ENCODE measurements around the gene TMEM238L. TPM values are rescaled to one million over a fixed set of nuclear protein-coding genes. Genes with fewer than 3 reads are reported as not detected.

The TMEM238L gene
- total and polyA plus RNA-seq, 2 of the 13 experiments (the other 11 are each of a cell fraction or from before 2014, with no cell fraction given): not detected

- ChIA-PET CTCF (ENCODE audit: low intra/inter-chr PET ratio, low total read pairs) (no interaction called here), POLR2A (no interaction called here)
- no peak for TF ChIP-seq MYPOP (CRISPR knock-in tag; IDR thresholded peaks at IDR 0.05)
- no peak for TF ChIP-seq TFDP2 (CRISPR knock-in tag; IDR thresholded peaks at IDR 0.05)
- no peak for TF ChIP-seq ZBTB44 (CRISPR knock-in tag; IDR thresholded peaks at IDR 0.05)
- TF ChIP-seq PBX2 (CRISPR knock-in tag; IDR thresholded peaks at IDR 0.05): no peak
- no peak for TF ChIP-seq ZFP36 (IDR thresholded peaks at IDR 0.05; ENCODE audit: borderline replicate concordance, low read depth, low read length, partially characterized antibody)
- TF ChIP-seq ZNF264 (CRISPR knock-in tag; IDR thresholded peaks at IDR 0.05): no peak
- TF ChIP-seq ZNF280D (CRISPR knock-in tag; IDR thresholded peaks at IDR 0.05): no peak
- no peak for TF ChIP-seq ZNF33B (CRISPR knock-in tag; IDR thresholded peaks at IDR 0.05)
- TF ChIP-seq NPAS2 (CRISPR knock-in tag; IDR thresholded peaks at IDR 0.05; ENCODE audit: borderline replicate concordance): no peak
- no peak for TF ChIP-seq ZNF235 (CRISPR knock-in tag; IDR thresholded peaks at IDR 0.05; ENCODE audit: borderline replicate concordance)
- TF ChIP-seq MZF1 (CRISPR knock-in tag; IDR thresholded peaks at IDR 0.05; ENCODE audit: borderline replicate concordance): no peak
- Histone ChIP-seq H3K36me3 (replicated peaks in 1 of 2; ENCODE audit: control insufficient read depth in 1 of 2, insufficient read depth in 2 of 2, low read length in 2 of 2) (no peaks in the 10 kb centered on the region), H3K79me2 (ENCODE audit: insufficient read depth, low read length) (no peaks in the 10 kb centered on the region), H3K9ac (ENCODE audit: insufficient read depth, low read depth, low read length) (no peak overlapping the region), H3K4me1 (ENCODE audit: insufficient read depth, low read length) (no peaks in the 10 kb centered on the region), H3K9me3 (ENCODE audit: low read length) (no peaks in the 10 kb centered on the region), H2AFZ (ENCODE audit: low read length) (no peak overlapping the region), H4K20me1 (ENCODE audit: insufficient read depth, low read length) (no peaks in the 10 kb centered on the region), H3K27ac (ENCODE audit: extremely low read length, insufficient read depth, low read length) (no peak overlapping the region), H3K4me2 (ENCODE audit: low read depth, low read length) (no peak overlapping the region), H3K27me3 (ENCODE audit: control insufficient read depth in 1 of 2, insufficient read depth in 2 of 2, low read length in 2 of 2) (no peaks in the 10 kb centered on the region; a peak in 1 of 5 replicates), H3K4me3 (replicated peaks in 1 of 3; ENCODE audit: insufficient read depth in 1 of 3, low read depth in 2 of 3, low read length in 3 of 3) (no peak overlapping the region)
- in situ Hi-C loops (cut with HindIII; ENCODE audit: extremely low pct_ligation_motif_present, low pct_unique_long_range_greater_than_20kb): no loop called here
- BruUV-seq (replicated peaks): no TSS peak
- no peak for ATAC-seq
- FAIRE-seq: no peak
- WGBS (ENCODE audit: low lambda C conversion rate): 52% methylated on average over 5 of the region's 5 CpGs
- no peak for DNase-seq (ENCODE audit: low spot score)
- intact Hi-C loops (cut with micrococcal nuclease; ENCODE audit: unreplicated experiment): no loop called here
Measured at GRCh38 chr17:10831696-10832095, 27.8 kb upstream of the TMEM238L start.
